ENCODE measurements around the gene CWC22.

GRCh38 chr2:180010701-180011100 is 3.6 kb upstream of the CWC22 start:
- TF ChIP-seq CTCF (IDR thresholded peaks at IDR 0.05; ENCODE audit: poor library complexity, severe bottlenecking) = no peak
- no peak for TF ChIP-seq POLR2AphosphoS5 (IDR thresholded peaks at IDR 0.05)

Data from neural cell (in vitro differentiated cells).